ENCODE data around the gene TSEN34.

GRCh38 chr19:54148158-54148557 is 43.0 kb upstream of the TSEN34 start:
- no peak for TF ChIP-seq POLR2A (IDR thresholded peaks at IDR 0.05)
- no peak for TF ChIP-seq CTCF (IDR thresholded peaks at IDR 0.05)
- TF ChIP-seq POLR2AphosphoS5 (IDR thresholded peaks at IDR 0.05): no peak

All from upper lobe of left lung (tissue), 4 donors.